Kidney (tissue), 14 donors: ENCODE data around the gene SEMA3D. TPM values are rescaled to one million over a fixed set of nuclear protein-coding genes. Genes with fewer than 3 reads are reported as not detected.

Experiments used
- DNase-seq, 5 donors: peaks; one replicate each; pipeline ENCODE4 v3.0.0-alpha.2; 2013 to 2020
- FAIRE-seq: peaks from 2 replicates; lab custom pipeline; 2012; peaks lifted over from hg19 to GRCh38; lab: Jason Lieb, UNC
- H3K27ac ChIP-seq, 2 donors: one replicate each; pipeline ENCODE4 v1.7.0; 2013; ENCODE audit warnings: low read depth in 2 of 2, low read length in 2 of 2, inconsistent platforms in 1 of 2
- H3K27me3 ChIP-seq: one replicate; pipeline ENCODE4 v1.7.1; 2013; ENCODE audit warnings: low read length, inconsistent platforms; ENCODE audit not compliant: control insufficient read depth, insufficient read depth
- H3K36me3 ChIP-seq, 3 donors: one replicate each; pipeline versions ENCODE4 v1.7.0 to v1.7.1; 2013; ENCODE audit warnings: low read length in 3 of 3, control low read depth in 1 of 3, inconsistent platforms in 1 of 3; ENCODE audit not compliant: insufficient read depth in 3 of 3, control insufficient read depth in 2 of 3
- H3K4me1 ChIP-seq, 3 donors: one replicate each; pipeline versions ENCODE4 v1.7.0 to v1.7.1; 2013; ENCODE audit warnings: low read length in 3 of 3, inconsistent platforms in 1 of 3, low read depth in 1 of 3; ENCODE audit not compliant: control insufficient read depth in 2 of 3, insufficient read depth in 2 of 3
- H3K4me3 ChIP-seq, 3 donors: one replicate each; pipeline versions ENCODE4 v1.7.0 to v1.8.1; 2013; ENCODE audit warnings: low read length in 3 of 3, control low read depth in 1 of 3, inconsistent platforms in 1 of 3
- H3K9ac ChIP-seq, 3 donors: one replicate each; pipeline versions ENCODE4 v1.7.0 to v1.7.1; 2013; ENCODE audit warnings: low read length in 3 of 3, control low read depth in 1 of 3, inconsistent platforms in 1 of 3
- H3K9me3 ChIP-seq, 3 donors: one replicate each; pipeline versions ENCODE4 v1.7.0 to v1.7.1; 2013; ENCODE audit warnings: low read length in 3 of 3, control low read depth in 1 of 3, inconsistent platforms in 1 of 3; ENCODE audit not compliant: control insufficient read depth in 2 of 3, insufficient read depth in 1 of 3
- intact Hi-C: fragments of 100-400 bp; cut with DNase I; formaldehyde crosslinking; loops from one replicate; pipeline ENCODE4 v1.11.1; 2022
- polyA plus RNA-seq: library from polyadenylated mRNA; stranded (reverse); fragments of 350-450 nt; fragmentation: Illumina TruSeq; extraction: RNeasy Lipid Tissue Mini Kit (QIAGEN cat#74804); gene quantifications from one replicate; pipeline ENCODE4 v1.2.3, GENCODE V29; 2014; ENCODE audit warnings: low read depth, low replicate concordance; ENCODE audit not compliant: insufficient read depth
- total RNA-seq: library from RNA; stranded (reverse); fragmentation: NEBNext Ultra II Directional; extraction: Animal tissue kit (Norgen Biotek cat#: 25700); gene quantifications from one replicate; pipeline ENCODE4 v1.2.1, GENCODE V29; 2021
- TF ChIP-seq, protein P1 (sequence below): IDR thresholded peaks from 3 replicates; pipeline ENCODE4 v1.5.1; 2012; ENCODE audit warnings: mild to moderate bottlenecking, moderate library complexity, borderline replicate concordance; ENCODE audit not compliant: insufficient read depth; ENCODE audit errors: extremely low read depth
- donor health status: control.
- donor health status: control.
- donor health status: control.
- donor health status: control.
- donor health status: control.
- donor health status: DM: yes; HTN: yes; CAD: no.
- donor health status: Normal renal cell carcinoma (clear cell type).

Gene SEMA3D
- total and polyA plus RNA-seq, 2 donors from 2014 or later, result 0.82 to 17.5 TPM

DNA sequence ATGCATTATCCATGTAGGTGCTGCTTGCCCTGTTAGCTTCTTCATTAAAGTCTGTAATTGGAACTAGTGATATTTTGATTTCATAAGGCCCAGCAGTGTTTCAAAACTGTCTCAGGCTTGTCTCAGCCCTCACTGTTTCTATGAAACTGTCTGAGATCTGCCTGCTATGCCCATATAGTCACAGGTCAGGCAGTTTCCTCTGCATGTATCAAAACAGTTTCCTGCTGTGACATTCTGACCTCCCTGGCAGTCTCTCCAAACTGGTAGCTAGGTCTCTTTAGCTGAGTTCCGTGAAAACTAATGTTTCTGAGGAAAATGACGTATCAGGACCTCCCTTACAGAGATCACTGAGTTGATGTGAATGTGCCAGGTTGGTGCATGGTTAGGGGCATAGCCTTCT is 18.9 kb upstream of the SEMA3D start:
- no peaks in the 10 kb centered on the region for H3K9me3 ChIP-seq
- intact Hi-C loops, result no loop called here
- no peak overlapping the region for H3K4me3 ChIP-seq
- DNase-seq (no peak), FAIRE-seq (no peak)
- no peak overlapping the region for H3K9ac ChIP-seq
- H3K27me3 ChIP-seq, result no peaks in the 10 kb centered on the region
- H3K27ac ChIP-seq, result no peak overlapping the region
- TF ChIP-seq, protein P1, sequence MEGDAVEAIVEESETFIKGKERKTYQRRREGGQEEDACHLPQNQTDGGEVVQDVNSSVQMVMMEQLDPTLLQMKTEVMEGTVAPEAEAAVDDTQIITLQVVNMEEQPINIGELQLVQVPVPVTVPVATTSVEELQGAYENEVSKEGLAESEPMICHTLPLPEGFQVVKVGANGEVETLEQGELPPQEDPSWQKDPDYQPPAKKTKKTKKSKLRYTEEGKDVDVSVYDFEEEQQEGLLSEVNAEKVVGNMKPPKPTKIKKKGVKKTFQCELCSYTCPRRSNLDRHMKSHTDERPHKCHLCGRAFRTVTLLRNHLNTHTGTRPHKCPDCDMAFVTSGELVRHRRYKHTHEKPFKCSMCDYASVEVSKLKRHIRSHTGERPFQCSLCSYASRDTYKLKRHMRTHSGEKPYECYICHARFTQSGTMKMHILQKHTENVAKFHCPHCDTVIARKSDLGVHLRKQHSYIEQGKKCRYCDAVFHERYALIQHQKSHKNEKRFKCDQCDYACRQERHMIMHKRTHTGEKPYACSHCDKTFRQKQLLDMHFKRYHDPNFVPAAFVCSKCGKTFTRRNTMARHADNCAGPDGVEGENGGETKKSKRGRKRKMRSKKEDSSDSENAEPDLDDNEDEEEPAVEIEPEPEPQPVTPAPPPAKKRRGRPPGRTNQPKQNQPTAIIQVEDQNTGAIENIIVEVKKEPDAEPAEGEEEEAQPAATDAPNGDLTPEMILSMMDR, result no peak
- no peaks in the 10 kb centered on the region for H3K36me3 ChIP-seq
- no peaks in the 10 kb centered on the region for H3K4me1 ChIP-seq

DNA sequence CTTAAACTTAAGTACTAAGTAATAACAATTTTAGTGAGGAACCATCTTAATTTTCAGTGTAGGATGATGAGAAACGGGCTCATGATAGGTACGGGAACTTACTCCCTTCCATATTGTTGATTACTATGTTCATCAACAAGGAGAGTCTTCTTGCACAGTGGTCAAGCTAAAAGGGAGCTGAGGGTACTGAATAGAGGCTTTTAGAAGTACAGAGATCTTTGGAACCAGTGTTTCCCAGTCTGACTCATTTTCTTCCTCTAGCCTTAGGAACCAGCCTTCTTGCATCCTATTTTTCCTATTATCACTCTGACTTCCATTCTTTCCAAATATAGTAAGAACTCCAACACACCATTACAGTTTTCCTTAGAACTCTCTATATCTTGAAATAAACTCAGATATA is 17.6 kb upstream of the SEMA3D start:
- Histone ChIP-seq H3K27me3 (no peaks in the 10 kb centered on the region), H3K36me3 (no peaks in the 10 kb centered on the region), H3K9me3 (no peaks in the 10 kb centered on the region), H3K4me1 (no peaks in the 10 kb centered on the region), H3K27ac (no peak overlapping the region), H3K4me3 (no peak overlapping the region), H3K9ac (no peak overlapping the region)
- DNase-seq, result no peak
- intact Hi-C loops, result no loop called here
- no peak for FAIRE-seq
- TF ChIP-seq, protein P1, result no peak

DNA sequence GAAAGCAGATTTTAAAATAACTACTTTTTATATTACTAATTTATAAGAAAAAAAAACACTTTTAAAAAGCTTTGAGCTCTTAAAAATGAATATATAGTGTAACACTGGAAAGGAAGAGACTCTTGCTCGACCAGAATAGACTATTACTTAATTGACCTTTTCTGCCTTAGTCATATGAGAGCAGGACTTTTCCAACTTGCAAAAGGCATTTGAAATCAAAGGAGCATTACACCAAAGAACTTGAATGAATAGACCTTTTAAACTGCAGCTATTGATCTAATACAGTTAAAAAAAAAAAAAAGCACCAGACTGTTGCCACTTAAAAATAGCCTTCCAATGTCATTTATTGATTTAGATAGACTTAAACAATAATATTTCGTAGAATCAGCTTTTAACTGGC is 17.2 kb upstream of the SEMA3D start:
- Histone ChIP-seq H3K4me1 (no peaks in the 10 kb centered on the region), H3K27me3 (no peaks in the 10 kb centered on the region), H3K36me3 (no peaks in the 10 kb centered on the region), H3K27ac (no peak overlapping the region), H3K9ac (no peak overlapping the region), H3K9me3 (no peaks in the 10 kb centered on the region), H3K4me3 (no peak overlapping the region)
- intact Hi-C loops, result no loop called here
- TF ChIP-seq, protein P1, result no peak
- DNase-seq, result no peak
- FAIRE-seq, result no peak

DNA sequence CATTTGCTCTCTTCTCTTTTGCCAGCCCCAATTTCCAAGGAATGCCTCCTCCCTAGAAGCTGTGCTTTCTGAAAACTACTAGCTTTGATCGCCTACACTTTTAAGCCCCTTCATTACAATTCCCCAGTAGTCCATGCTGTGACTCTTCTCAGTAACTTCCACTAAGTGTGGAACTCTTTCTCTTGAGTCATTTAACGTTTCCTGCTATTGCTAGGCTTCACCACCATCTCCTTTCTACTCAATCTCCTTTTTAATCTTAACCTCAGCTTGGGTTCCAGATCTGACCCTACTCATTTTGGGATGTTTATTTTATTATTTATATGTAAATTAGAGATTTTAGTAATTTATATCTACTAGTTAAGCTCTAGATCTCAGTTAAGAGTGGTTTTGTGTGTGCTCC is 14.4 kb upstream of the SEMA3D start:
- FAIRE-seq, result no peak
- intact Hi-C loops, result no loop called here

More for the DNA sequence above, 14.4 kb upstream of the SEMA3D start:
- no peak for DNase-seq
- H3K36me3 ChIP-seq, result no peaks in the 10 kb centered on the region
- no peak overlapping the region for H3K9ac ChIP-seq
- H3K27me3 ChIP-seq, result no peaks in the 10 kb centered on the region
- no peak overlapping the region for H3K4me3 ChIP-seq
- no peak overlapping the region for H3K27ac ChIP-seq
- H3K4me1 ChIP-seq, result no peaks in the 10 kb centered on the region
- TF ChIP-seq, protein P1, result no peak
- H3K9me3 ChIP-seq, result no peaks in the 10 kb centered on the region
